ENCODE measurements around the gene ELOVL2.

DNA sequence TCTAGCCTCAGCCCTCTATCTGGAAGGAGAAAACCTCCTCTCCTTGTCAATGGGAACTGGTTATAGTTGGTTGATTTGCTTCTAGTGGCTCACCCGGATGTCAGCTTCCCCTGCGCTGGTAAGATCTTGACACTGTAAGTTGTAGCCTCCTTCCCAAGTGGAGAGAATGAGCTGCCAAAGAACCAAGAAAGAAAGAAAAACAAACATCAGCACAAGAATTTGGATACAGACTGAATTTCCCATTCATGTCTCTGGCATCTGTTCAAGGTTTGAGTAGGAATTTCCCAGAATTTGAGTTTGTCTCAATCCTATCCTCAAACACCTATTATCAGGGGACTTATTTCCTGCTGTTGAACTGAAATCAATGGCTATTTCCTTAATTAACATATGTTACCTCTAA is 44.1 kb downstream of the ELOVL2 start:
- TF ChIP-seq, protein P1, sequence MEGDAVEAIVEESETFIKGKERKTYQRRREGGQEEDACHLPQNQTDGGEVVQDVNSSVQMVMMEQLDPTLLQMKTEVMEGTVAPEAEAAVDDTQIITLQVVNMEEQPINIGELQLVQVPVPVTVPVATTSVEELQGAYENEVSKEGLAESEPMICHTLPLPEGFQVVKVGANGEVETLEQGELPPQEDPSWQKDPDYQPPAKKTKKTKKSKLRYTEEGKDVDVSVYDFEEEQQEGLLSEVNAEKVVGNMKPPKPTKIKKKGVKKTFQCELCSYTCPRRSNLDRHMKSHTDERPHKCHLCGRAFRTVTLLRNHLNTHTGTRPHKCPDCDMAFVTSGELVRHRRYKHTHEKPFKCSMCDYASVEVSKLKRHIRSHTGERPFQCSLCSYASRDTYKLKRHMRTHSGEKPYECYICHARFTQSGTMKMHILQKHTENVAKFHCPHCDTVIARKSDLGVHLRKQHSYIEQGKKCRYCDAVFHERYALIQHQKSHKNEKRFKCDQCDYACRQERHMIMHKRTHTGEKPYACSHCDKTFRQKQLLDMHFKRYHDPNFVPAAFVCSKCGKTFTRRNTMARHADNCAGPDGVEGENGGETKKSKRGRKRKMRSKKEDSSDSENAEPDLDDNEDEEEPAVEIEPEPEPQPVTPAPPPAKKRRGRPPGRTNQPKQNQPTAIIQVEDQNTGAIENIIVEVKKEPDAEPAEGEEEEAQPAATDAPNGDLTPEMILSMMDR (IDR thresholded peaks at IDR 0.05), result no peak
- TF ChIP-seq POLR2A (IDR thresholded peaks at IDR 0.05) (no peak), POLR2AphosphoS5 (IDR thresholded peaks at IDR 0.05; ENCODE audit: insufficient read depth in 1 of 2, low read depth in 1 of 2) (no peak)

Data from vagina (tissue), 2 donors.